ENCODE data around the gene NFKBIE.
"Not testable (repeated sequence)": the region's sequence is repeated elsewhere in the genome, so short reads cannot be mapped to it uniquely, and the experiment has no call there.

The NFKBIE gene

GRCh38 chr6:44265007-44265721, at the start of gene NFKBIE:
TSS of gene NFKBIE (minus strand) at chr6:44265551. CDS start at chr6:44265346, 205 bp downstream.
- peak; percentile 37 for DNase-seq

- not testable (repeated sequence) for DNase-seq
Observed at GRCh38 chr6:44314657-44315056, 49.3 kb upstream of the NFKBIE start.

GRCh38 chr6:44312901-44313788, 47.8 kb upstream of the NFKBIE start, which contains the start of gene AARS2:
TSS of gene AARS2 (minus strand) at chr6:44313347. CDS start at chr6:44313323, 24 bp downstream.
- DNase-seq: no peak

GRCh38 chr6:44311767-44312166, 46.4 kb upstream of the NFKBIE start:
- DNase-seq: no peak

GRCh38 chr6:44311304-44311703, 46.0 kb upstream of the NFKBIE start:
- DNase-seq: no peak

GRCh38 chr6:44310241-44310640, 44.9 kb upstream of the NFKBIE start:
- no peak for DNase-seq

GRCh38 chr6:44309631-44310030, 44.3 kb upstream of the NFKBIE start:
- no peak for DNase-seq

GRCh38 chr6:44309092-44309491, 43.7 kb upstream of the NFKBIE start:
- DNase-seq: no peak

GRCh38 chr6:44307217-44307616, 41.9 kb upstream of the NFKBIE start:
- DNase-seq: no peak

- no peak for DNase-seq
Observed at GRCh38 chr6:44306710-44307109, 41.4 kb upstream of the NFKBIE start.

GRCh38 chr6:44305200-44305725, 39.9 kb upstream of the NFKBIE start:
- DNase-seq: no peak

- DNase-seq: no peak
Observed at GRCh38 chr6:44304282-44305199, 39.2 kb upstream of the NFKBIE start.

GRCh38 chr6:44303842-44304241, 38.5 kb upstream of the NFKBIE start:
- DNase-seq: no peak

- DNase-seq: no peak
Observed at GRCh38 chr6:44302856-44303255, 37.5 kb upstream of the NFKBIE start.

- DNase-seq: no peak
Observed at GRCh38 chr6:44301782-44302564, 36.6 kb upstream of the NFKBIE start.

- no peak for DNase-seq
Observed at GRCh38 chr6:44301106-44301505, 35.8 kb upstream of the NFKBIE start.

GRCh38 chr6:44300292-44300823, 35.0 kb upstream of the NFKBIE start:
- DNase-seq: no peak

GRCh38 chr6:44298864-44299263, 33.5 kb upstream of the NFKBIE start:
- no peak for DNase-seq

- DNase-seq: no peak
Observed at GRCh38 chr6:44298055-44298803, 32.9 kb upstream of the NFKBIE start.

Data from NCI-H1417 treated with DMSO at 0.1 percent for 48 hours (cell line).